Measurements from ENCODE around the gene NUF2.

GRCh38 chr1:163382395-163382794 lies 60.6 kb downstream of the NUF2 start:
- TF ChIP-seq CTCF (IDR thresholded peaks at IDR 0.05; ENCODE audit: low read depth, low read length) (no peak), EZH2phosphoT487 (IDR thresholded peaks at IDR 0.05; ENCODE audit: low read depth) (no peak)

All from OCI-LY3 (cell line).